ENCODE measurements around the gene AAK1.

DNA sequence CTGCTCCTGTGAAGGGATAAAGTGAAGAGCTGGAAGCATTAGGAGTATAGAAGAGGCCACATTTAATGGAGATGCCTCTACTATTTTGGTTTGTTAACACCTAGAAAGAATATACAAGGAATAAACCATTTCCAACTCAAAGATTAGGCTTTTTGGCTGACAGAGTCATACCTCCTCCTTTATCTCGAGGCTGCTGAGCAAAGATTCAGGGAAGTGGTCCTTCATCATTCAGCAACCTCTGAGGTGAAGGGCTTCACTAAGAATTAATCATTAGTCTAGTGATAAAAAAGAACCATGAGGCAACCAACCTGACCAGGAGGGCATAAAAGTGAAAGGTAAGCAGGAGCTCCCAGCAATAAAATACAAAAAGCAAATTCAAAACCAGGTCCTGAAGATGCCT is 25.8 kb downstream of the AAK1 start:
- TF ChIP-seq EP300 (conservative IDR thresholded peaks at IDR 0.05; ENCODE audit: poor library complexity, severe bottlenecking): no peak
- no peak for TF ChIP-seq EZH2 (IDR thresholded peaks at IDR 0.05; ENCODE audit: borderline replicate concordance, insufficient read depth, low read length, poor library complexity, severe bottlenecking)
- TF ChIP-seq, protein P1, sequence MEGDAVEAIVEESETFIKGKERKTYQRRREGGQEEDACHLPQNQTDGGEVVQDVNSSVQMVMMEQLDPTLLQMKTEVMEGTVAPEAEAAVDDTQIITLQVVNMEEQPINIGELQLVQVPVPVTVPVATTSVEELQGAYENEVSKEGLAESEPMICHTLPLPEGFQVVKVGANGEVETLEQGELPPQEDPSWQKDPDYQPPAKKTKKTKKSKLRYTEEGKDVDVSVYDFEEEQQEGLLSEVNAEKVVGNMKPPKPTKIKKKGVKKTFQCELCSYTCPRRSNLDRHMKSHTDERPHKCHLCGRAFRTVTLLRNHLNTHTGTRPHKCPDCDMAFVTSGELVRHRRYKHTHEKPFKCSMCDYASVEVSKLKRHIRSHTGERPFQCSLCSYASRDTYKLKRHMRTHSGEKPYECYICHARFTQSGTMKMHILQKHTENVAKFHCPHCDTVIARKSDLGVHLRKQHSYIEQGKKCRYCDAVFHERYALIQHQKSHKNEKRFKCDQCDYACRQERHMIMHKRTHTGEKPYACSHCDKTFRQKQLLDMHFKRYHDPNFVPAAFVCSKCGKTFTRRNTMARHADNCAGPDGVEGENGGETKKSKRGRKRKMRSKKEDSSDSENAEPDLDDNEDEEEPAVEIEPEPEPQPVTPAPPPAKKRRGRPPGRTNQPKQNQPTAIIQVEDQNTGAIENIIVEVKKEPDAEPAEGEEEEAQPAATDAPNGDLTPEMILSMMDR (IDR thresholded peaks at IDR 0.05; ENCODE audit: poor library complexity, severe bottlenecking): no peak
- no peak for TF ChIP-seq POLR2AphosphoS5 (IDR thresholded peaks at IDR 0.05)
- TF ChIP-seq, protein P2, sequence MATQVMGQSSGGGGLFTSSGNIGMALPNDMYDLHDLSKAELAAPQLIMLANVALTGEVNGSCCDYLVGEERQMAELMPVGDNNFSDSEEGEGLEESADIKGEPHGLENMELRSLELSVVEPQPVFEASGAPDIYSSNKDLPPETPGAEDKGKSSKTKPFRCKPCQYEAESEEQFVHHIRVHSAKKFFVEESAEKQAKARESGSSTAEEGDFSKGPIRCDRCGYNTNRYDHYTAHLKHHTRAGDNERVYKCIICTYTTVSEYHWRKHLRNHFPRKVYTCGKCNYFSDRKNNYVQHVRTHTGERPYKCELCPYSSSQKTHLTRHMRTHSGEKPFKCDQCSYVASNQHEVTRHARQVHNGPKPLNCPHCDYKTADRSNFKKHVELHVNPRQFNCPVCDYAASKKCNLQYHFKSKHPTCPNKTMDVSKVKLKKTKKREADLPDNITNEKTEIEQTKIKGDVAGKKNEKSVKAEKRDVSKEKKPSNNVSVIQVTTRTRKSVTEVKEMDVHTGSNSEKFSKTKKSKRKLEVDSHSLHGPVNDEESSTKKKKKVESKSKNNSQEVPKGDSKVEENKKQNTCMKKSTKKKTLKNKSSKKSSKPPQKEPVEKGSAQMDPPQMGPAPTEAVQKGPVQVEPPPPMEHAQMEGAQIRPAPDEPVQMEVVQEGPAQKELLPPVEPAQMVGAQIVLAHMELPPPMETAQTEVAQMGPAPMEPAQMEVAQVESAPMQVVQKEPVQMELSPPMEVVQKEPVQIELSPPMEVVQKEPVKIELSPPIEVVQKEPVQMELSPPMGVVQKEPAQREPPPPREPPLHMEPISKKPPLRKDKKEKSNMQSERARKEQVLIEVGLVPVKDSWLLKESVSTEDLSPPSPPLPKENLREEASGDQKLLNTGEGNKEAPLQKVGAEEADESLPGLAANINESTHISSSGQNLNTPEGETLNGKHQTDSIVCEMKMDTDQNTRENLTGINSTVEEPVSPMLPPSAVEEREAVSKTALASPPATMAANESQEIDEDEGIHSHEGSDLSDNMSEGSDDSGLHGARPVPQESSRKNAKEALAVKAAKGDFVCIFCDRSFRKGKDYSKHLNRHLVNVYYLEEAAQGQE (IDR thresholded peaks at IDR 0.05; ENCODE audit: borderline replicate concordance): no peak
- no peak for TF ChIP-seq RAD21 (conservative IDR thresholded peaks at IDR 0.05)
- TF ChIP-seq TAF1 (IDR thresholded peaks at IDR 0.05; ENCODE audit: low read depth): no peak
- TF ChIP-seq SMC3 (conservative IDR thresholded peaks at IDR 0.05; ENCODE audit: poor library complexity): no peak

All from neural cell (in vitro differentiated cells).